Measurements from ENCODE around the gene SEC16A.

Gene SEC16A

GRCh38 chr9:136525841-136526499, 43.1 kb upstream of the SEC16A start:
- TF ChIP-seq CTCF (IDR thresholded peaks at IDR 0.05; ENCODE audit: borderline replicate concordance, control extremely low read depth, extremely low read depth, insufficient read depth, missing control alignments) = no peak
- no peak for DNase-seq (ENCODE audit: low spot score)
- in situ Hi-C loops (cut with MboI; ENCODE audit: low sequenced_read_pairs, unreplicated experiment) = no loop called here

DNA sequence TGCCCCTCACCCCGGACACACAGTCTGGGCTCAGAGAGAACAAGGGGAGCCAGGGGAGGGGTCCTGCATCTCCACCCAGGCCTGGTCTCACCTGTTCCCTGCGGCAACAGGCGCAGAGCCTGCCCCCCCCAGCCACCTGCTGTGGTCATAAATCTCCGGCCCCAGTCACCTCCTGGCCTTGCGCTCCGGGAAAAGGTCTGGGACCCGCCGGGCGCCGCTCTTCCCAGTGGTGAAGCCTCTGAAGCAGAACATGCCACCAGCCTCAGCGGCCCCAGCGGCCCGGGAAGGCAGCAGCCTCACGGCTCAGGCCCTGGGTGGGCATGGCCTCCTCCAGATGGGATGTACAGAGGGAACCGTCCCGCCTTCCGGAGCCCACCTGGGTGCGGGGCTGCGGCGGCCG, 42.4 kb upstream of the SEC16A start:
- in situ Hi-C loops (cut with MboI; ENCODE audit: low sequenced_read_pairs, unreplicated experiment) = no loop called here
- TF ChIP-seq CTCF (IDR thresholded peaks at IDR 0.05; ENCODE audit: borderline replicate concordance, control extremely low read depth, extremely low read depth, insufficient read depth, missing control alignments) = no peak
- no peak for DNase-seq (ENCODE audit: low spot score)

GRCh38 chr9:136522314-136523237, 39.7 kb upstream of the SEC16A start:
- DNase-seq (ENCODE audit: low spot score) = no peak
- in situ Hi-C loops (cut with MboI; ENCODE audit: low sequenced_read_pairs, unreplicated experiment) = no loop called here
- no peak for TF ChIP-seq CTCF (IDR thresholded peaks at IDR 0.05; ENCODE audit: borderline replicate concordance, control extremely low read depth, extremely low read depth, insufficient read depth, missing control alignments)

DNA sequence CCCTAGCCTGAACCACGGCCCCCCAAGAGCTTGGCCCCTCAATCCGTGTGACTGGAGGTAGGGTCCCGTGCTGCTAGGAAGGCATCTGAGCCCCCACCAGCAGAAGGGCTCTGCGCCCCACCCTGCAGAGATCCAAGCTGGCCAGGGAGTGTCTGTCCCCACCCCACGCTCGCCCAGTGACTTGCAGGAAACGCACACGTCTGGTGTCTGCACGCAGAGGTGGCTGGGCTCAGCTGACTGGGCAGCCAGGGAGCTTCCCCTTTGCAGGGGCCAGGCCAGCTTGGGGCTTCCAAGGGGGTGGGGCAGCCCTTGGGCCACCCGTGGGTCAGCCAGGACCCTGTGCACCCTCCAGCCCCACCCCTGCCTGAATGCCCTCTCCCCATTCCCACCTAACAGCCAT, 38.7 kb upstream of the SEC16A start:
- in situ Hi-C loops (cut with MboI; ENCODE audit: low sequenced_read_pairs, unreplicated experiment) = no loop called here
- DNase-seq (ENCODE audit: low spot score) = no peak
- TF ChIP-seq CTCF (IDR thresholded peaks at IDR 0.05; ENCODE audit: borderline replicate concordance, control extremely low read depth, extremely low read depth, insufficient read depth, missing control alignments) = no peak

GRCh38 chr9:136520053-136520540, 37.3 kb upstream of the SEC16A start:
- in situ Hi-C loops (cut with MboI; ENCODE audit: low sequenced_read_pairs, unreplicated experiment) = no loop called here
- no peak for DNase-seq (ENCODE audit: low spot score)
- no peak for TF ChIP-seq CTCF (IDR thresholded peaks at IDR 0.05; ENCODE audit: borderline replicate concordance, control extremely low read depth, extremely low read depth, insufficient read depth, missing control alignments)

DNA sequence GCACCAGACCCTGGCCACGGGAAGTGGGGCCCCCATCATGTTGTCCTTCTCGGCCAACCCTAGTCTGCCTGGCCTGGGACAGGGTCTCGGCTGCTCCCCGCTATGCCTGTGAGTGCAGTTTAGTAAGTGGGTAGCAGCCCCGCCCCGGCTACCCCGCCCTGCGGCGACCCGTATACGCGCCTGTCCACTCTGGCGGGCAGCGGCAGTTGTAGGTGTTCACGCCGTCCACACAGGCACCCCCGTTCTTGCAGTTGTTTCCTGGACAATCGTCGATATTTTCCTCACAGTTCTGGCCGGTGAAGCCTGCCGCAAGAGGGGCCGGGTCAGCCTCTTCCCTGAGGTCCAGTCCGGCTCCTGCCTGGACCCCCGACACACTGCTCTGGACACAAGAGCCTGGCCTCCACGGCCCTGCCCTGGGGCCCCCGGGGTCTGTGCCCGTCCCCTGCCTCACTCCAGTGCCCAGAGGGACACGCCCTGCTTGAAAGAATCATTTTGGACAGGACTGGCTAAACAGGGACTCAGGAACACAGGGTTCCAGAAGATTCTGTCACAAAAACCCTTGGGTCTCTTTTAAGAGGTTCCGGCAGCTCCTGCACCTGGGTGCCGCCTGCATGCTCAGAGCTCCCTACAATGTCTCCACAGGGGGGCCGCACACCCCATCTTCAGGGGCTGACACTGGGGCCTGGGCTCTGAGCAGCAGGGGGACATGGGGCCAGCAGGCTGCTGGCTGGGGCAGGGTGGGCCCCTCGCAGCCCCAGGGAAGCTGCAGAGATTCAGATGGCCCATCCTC, 36.6 kb upstream of the SEC16A start:
- TF ChIP-seq CTCF (IDR thresholded peaks at IDR 0.05; ENCODE audit: borderline replicate concordance, control extremely low read depth, extremely low read depth, insufficient read depth, missing control alignments) = no peak
- no peak for DNase-seq (ENCODE audit: low spot score)
- in situ Hi-C loops (cut with MboI; ENCODE audit: low sequenced_read_pairs, unreplicated experiment) = no loop called here

All from GM13976 (cell line).